ENCODE data around the gene SLC37A2. TPM values are rescaled to one million over a fixed set of nuclear protein-coding genes. Genes with fewer than 3 reads are reported as not detected.

The SLC37A2 gene
- total RNA-seq, 1 donor from 2014 or later = 0.54 TPM

- Mint-ChIP-seq H3K4me3 (no peak overlapping the region), H3K9me3 (no peaks in the 10 kb centered on the region), H3K27me3 (ENCODE audit: low read depth) (peaks cover 26% of the 10 kb centered on the region), H3K4me1 (no peaks in the 10 kb centered on the region), H3K27ac (no peak overlapping the region), H3K36me3 (no peaks in the 10 kb centered on the region)
- no peak for DNase-seq (ENCODE audit: low spot score in 2 of 2, unreplicated experiment in 2 of 2)
- TF ChIP-seq, protein P1, sequence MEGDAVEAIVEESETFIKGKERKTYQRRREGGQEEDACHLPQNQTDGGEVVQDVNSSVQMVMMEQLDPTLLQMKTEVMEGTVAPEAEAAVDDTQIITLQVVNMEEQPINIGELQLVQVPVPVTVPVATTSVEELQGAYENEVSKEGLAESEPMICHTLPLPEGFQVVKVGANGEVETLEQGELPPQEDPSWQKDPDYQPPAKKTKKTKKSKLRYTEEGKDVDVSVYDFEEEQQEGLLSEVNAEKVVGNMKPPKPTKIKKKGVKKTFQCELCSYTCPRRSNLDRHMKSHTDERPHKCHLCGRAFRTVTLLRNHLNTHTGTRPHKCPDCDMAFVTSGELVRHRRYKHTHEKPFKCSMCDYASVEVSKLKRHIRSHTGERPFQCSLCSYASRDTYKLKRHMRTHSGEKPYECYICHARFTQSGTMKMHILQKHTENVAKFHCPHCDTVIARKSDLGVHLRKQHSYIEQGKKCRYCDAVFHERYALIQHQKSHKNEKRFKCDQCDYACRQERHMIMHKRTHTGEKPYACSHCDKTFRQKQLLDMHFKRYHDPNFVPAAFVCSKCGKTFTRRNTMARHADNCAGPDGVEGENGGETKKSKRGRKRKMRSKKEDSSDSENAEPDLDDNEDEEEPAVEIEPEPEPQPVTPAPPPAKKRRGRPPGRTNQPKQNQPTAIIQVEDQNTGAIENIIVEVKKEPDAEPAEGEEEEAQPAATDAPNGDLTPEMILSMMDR (IDR thresholded peaks at IDR 0.05; ENCODE audit: unreplicated experiment) = no peak
These were observed 6.0 kb upstream of the SLC37A2 start for GRCh38 chr11:125056931-125057692.

DNA sequence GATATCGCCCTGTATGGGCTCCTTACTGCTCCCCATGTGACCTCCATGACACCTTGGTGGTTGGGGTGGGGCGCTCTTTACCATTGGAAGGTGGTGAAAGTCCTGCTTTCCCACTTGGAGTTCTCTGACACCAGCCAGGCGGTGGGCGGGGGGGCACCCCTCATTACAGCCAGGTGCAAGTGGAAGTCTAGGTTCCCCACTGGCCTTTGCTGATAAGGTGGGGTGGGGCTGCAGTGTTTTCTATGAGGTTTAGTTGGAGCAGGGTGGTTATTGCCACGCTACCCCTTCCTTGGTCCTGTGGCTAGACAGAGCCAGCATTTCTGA is 5.5 kb upstream of the SLC37A2 start:
- H3K9me3 Mint-ChIP-seq = no peaks in the 10 kb centered on the region
- no peaks in the 10 kb centered on the region for H3K4me1 Mint-ChIP-seq
- H3K36me3 Mint-ChIP-seq = no peaks in the 10 kb centered on the region
- TF ChIP-seq, protein P1 (IDR thresholded peaks at IDR 0.05; ENCODE audit: unreplicated experiment) = no peak
- no peak overlapping the region for H3K4me3 Mint-ChIP-seq
- peaks cover 32% of the 10 kb centered on the region for H3K27me3 Mint-ChIP-seq (ENCODE audit: low read depth)
- DNase-seq (ENCODE audit: low spot score in 2 of 2, unreplicated experiment in 2 of 2) = no peak
- no peak overlapping the region for H3K27ac Mint-ChIP-seq

GRCh38 chr11:125061281-125061680 is 1.8 kb upstream of the SLC37A2 start:
- TF ChIP-seq, protein P1 (IDR thresholded peaks at IDR 0.05; ENCODE audit: unreplicated experiment) = no peak
- H3K9me3 Mint-ChIP-seq = no peaks in the 10 kb centered on the region
- no peak overlapping the region for H3K27ac Mint-ChIP-seq
- no peaks in the 10 kb centered on the region for H3K4me1 Mint-ChIP-seq
- no peaks in the 10 kb centered on the region for H3K36me3 Mint-ChIP-seq
- H3K27me3 Mint-ChIP-seq (ENCODE audit: low read depth) = peaks cover 64% of the 10 kb centered on the region
- DNase-seq (ENCODE audit: low spot score in 2 of 2, unreplicated experiment in 2 of 2) = no peak
- no peak overlapping the region for H3K4me3 Mint-ChIP-seq

GRCh38 chr11:125062218-125062930 is 731 bp upstream of the SLC37A2 start:
- Mint-ChIP-seq H3K27ac (no peak overlapping the region), H3K4me1 (no peaks in the 10 kb centered on the region), H3K27me3 (ENCODE audit: low read depth) (peaks cover 70% of the 10 kb centered on the region), H3K9me3 (no peaks in the 10 kb centered on the region), H3K36me3 (no peaks in the 10 kb centered on the region), H3K4me3 (peak overlapping the region; percentile 70)
- TF ChIP-seq, protein P1 (IDR thresholded peaks at IDR 0.05; ENCODE audit: unreplicated experiment) = no peak
- DNase-seq (ENCODE audit: low spot score in 2 of 2, unreplicated experiment in 2 of 2) = no peak

DNA sequence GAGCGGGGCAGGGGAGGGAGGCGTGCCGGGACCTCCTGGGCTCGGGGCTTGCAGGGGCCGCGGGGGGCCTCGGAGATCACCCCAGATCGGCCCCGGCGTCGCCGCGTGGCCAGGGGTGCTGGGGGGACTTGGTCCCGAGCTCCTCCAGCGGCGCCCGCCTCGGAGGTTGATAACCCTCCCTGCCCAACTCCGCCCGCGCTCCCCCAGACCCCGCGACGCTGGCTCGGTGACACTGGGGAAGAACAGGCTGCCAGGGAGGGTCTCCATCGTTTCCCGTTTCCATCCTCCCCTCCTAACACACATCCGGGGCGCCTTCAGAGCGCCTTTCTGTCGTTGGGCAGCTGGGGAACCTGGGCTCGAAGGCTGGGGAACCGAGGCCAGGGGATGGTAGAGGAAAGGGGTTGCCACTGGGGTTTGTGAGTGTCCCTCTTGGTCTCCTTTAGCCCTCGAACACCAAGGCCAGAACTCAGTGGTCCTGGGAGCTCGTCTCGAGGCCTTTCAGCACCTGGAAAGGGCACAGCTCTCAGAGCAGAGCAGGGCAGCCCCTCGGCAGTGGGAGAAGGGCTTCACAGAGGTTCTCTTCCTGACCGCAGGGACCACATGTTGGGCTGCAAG is 431 bp downstream of the SLC37A2 start:
- Mint-ChIP-seq H3K4me1 (no peaks in the 10 kb centered on the region), H3K36me3 (no peaks in the 10 kb centered on the region), H3K27me3 (ENCODE audit: low read depth) (peaks cover 77% of the 10 kb centered on the region), H3K27ac (no peak overlapping the region), H3K4me3 (peak overlapping the region; percentile 55), H3K9me3 (no peaks in the 10 kb centered on the region)
- DNase-seq (ENCODE audit: low spot score in 2 of 2, unreplicated experiment in 2 of 2) = no peak
- TF ChIP-seq, protein P1 (IDR thresholded peaks at IDR 0.05; ENCODE audit: unreplicated experiment) = no peak
